ENCODE data around the gene C1orf122.

DNA sequence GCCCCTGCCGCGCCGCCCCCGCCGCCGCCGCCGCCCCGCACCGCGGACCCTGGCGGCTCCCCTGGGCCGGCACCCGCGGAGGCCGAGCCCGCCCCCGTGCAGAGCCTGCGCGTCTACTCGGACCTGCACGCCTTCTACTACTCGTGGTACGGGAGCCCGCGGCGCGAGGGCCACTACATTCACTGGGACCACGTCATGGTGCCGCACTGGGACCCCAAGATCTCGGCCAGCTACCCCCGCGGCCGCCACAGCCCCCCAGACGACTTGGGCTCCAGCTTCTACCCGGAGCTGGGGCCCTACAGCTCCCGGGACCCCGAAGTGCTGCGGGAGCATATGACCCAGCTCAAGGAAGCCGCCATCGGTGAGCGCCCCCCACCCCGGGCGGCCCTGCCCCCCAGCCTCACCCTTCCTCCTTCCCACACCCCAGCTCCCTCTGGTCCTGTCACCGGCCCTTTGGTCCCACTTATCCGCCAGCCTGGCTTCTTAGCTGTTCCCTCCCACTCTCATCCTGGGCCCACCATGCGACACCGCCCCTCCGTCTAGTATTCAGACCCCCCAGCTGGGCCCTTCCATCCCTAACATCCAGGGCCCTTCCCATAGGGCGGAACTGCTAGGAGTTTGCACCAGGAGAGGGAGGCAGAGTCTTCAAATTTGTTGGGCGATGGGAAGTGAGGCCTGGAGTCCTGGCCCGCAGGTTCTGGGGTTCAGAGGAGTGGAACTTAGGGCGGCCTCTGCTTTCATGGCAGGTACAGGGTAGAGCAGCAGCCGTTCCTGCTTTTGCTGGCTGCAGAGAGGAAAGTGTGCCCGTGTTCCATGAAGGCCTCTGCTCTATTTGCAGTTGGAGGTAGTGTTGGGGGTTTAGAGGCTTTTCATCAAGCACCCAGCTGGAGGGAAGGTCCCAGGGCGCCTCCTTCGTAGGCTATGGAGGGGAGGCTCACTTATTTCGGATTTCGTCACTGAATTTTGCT is 12.9 kb upstream of the C1orf122 start:
- TF ChIP-seq RARB (CRISPR knock-in tag; IDR thresholded peaks at IDR 0.05) (no peak), CEBPB (IDR thresholded peaks at IDR 0.05) (no peak), EP300 (IDR thresholded peaks at IDR 0.05) (no peak)
- TF ChIP-seq, protein P1, sequence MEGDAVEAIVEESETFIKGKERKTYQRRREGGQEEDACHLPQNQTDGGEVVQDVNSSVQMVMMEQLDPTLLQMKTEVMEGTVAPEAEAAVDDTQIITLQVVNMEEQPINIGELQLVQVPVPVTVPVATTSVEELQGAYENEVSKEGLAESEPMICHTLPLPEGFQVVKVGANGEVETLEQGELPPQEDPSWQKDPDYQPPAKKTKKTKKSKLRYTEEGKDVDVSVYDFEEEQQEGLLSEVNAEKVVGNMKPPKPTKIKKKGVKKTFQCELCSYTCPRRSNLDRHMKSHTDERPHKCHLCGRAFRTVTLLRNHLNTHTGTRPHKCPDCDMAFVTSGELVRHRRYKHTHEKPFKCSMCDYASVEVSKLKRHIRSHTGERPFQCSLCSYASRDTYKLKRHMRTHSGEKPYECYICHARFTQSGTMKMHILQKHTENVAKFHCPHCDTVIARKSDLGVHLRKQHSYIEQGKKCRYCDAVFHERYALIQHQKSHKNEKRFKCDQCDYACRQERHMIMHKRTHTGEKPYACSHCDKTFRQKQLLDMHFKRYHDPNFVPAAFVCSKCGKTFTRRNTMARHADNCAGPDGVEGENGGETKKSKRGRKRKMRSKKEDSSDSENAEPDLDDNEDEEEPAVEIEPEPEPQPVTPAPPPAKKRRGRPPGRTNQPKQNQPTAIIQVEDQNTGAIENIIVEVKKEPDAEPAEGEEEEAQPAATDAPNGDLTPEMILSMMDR (IDR thresholded peaks at IDR 0.05): no peak

Data from A549 (cell line).